ENCODE results near the gene ROBO2.

ROBO2 gene

GRCh38 chr3:77381431-77381830 is 341.5 kb downstream of the ROBO2 start (continued):
- TF ChIP-seq ZNF138 (tag by site-specific recombination; IDR thresholded peaks at IDR 0.05; ENCODE audit: borderline replicate concordance) = no peak

GRCh38 chr3:77392181-77392580 is 352.3 kb downstream of the ROBO2 start:
- TF ChIP-seq ZFP3 (tag by site-specific recombination; IDR thresholded peaks at IDR 0.05; ENCODE audit: low read depth) (no peak), ZNF404 (tag by site-specific recombination; IDR thresholded peaks at IDR 0.05) (no peak), ZNF658 (tag by site-specific recombination; IDR thresholded peaks at IDR 0.05) (no peak), ZNF473 (tag by site-specific recombination; IDR thresholded peaks at IDR 0.05) (no peak)
- Histone ChIP-seq H3K4me1 (ENCODE audit: control insufficient read depth, insufficient read depth, low read length) (no peaks in the 10 kb centered on the region), H3K36me3 (ENCODE audit: control insufficient read depth in 2 of 2, insufficient read depth in 1 of 2, low read length in 2 of 2) (no peaks in the 10 kb centered on the region), H3K27ac (ENCODE audit: extremely low read depth, low read depth, low read length) (no peak overlapping the region), H3K9me3 (ENCODE audit: control insufficient read depth, insufficient read depth, low read depth, low read length) (no peaks in the 10 kb centered on the region), H3K4me3 (ENCODE audit: low read depth, low read length) (no peak overlapping the region)
- POLR2A ChIA-PET = no interaction called here
- CTCF ChIA-PET = no interaction called here

GRCh38 chr3:77394046-77394445 is 354.1 kb downstream of the ROBO2 start:
- Histone ChIP-seq H3K9me3 (ENCODE audit: control insufficient read depth, insufficient read depth, low read depth, low read length) (no peaks in the 10 kb centered on the region), H3K36me3 (ENCODE audit: control insufficient read depth in 2 of 2, insufficient read depth in 1 of 2, low read length in 2 of 2) (no peaks in the 10 kb centered on the region), H3K27ac (ENCODE audit: extremely low read depth, low read depth, low read length) (no peak overlapping the region), H3K4me1 (ENCODE audit: control insufficient read depth, insufficient read depth, low read length) (no peaks in the 10 kb centered on the region), H3K4me3 (ENCODE audit: low read depth, low read length) (no peak overlapping the region)
- TF ChIP-seq ZNF624 (tag by site-specific recombination; IDR thresholded peaks at IDR 0.05) (no peak), KLF17 (tag by site-specific recombination; IDR thresholded peaks at IDR 0.05) (no peak), ZNF341 (tag by site-specific recombination; IDR thresholded peaks at IDR 0.05; ENCODE audit: low read depth) (no peak), ZNF202 (tag by site-specific recombination; IDR thresholded peaks at IDR 0.05; ENCODE audit: borderline replicate concordance) (no peak), ZNF26 (tag by site-specific recombination; IDR thresholded peaks at IDR 0.05) (no peak), GFI1B (tag by site-specific recombination; IDR thresholded peaks at IDR 0.05) (no peak), ZNF768 (tag by site-specific recombination; IDR thresholded peaks at IDR 0.05) (no peak), ZBTB20 (tag by site-specific recombination; IDR thresholded peaks at IDR 0.05) (no peak), ZNF302 (tag by site-specific recombination; IDR thresholded peaks at IDR 0.05; ENCODE audit: low read depth) (no peak), TSHZ1 (tag by site-specific recombination; IDR thresholded peaks at IDR 0.05; ENCODE audit: borderline replicate concordance) (no peak), ZNF16 (tag by site-specific recombination; IDR thresholded peaks at IDR 0.05; ENCODE audit: low read depth) (no peak), BCL11B (tag by site-specific recombination; IDR thresholded peaks at IDR 0.05; ENCODE audit: low read depth) (no peak), ZNF549 (tag by site-specific recombination; IDR thresholded peaks at IDR 0.05) (no peak)
- ChIA-PET CTCF (no interaction called here), POLR2A (no interaction called here)

Measured in HEK293 (cell line).